HK-2 (cell line): ENCODE measurements around the gene POLD3.
"Not testable (repeated sequence)": the region's sequence is repeated elsewhere in the genome, so short reads cannot be mapped to it uniquely, and the experiment has no call there.

ENCODE experiments used
- DNase-seq: peaks from one replicate; pipeline ENCODE4 v3.0.0-alpha.2; 2018; ENCODE audit not compliant: unreplicated experiment

Gene POLD3

DNA sequence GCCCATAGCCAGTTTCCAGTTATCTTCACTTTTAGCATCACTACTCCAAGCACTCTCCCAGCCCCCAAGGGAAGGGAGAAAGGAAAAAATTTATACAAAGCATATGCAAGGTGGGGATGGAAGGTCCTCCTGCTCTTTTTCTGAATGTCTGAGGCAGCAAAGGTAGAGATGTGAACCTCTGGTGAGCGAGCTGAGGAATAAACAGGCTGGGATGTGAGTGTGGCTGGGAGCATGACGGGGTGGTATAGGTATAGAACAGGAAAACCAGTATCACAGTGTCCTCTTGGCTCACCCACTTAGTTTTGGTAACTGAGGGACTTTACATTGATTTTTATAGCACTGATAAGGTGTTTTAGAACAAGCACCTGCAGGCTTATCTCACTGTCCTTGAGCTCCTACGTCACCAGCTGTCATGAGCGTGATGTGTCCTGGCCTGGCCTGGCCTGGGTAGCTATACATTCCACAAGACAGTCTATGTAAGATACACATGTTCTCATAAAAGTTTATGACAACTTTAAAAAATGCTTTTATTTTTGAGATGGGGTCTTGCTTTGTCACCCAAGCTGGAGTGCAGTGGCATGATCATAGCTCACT is 10.3 kb upstream of the POLD3 start:
- no peak for DNase-seq

DNA sequence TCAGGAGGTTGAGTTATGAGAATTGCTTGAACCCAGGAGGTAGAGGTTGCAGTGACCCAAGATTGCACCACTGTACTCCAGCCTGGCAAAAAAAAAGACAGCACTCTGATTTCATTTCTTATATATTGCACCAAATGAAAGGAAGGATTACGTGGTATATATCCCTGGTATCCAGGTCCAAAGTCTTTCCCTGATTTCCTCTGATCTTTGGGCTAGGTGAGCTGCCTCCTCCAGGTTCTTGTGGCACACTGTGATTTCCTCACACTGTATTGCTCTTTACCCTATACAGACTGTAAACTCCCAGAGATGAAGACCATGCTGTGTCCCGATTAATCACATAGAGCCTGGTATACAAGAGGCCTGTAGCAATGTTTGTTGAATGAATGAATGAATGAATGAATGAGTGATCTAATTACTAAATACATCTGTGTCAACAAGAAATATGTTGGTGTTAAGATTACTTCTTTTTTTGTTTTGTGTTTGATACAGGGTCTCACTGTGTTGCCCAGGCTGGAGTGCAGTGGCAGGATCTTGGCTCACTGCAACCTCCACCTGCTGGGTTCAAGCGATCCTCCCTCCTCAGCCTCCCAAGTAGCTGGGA is 9.3 kb upstream of the POLD3 start:
- no peak for DNase-seq

DNA sequence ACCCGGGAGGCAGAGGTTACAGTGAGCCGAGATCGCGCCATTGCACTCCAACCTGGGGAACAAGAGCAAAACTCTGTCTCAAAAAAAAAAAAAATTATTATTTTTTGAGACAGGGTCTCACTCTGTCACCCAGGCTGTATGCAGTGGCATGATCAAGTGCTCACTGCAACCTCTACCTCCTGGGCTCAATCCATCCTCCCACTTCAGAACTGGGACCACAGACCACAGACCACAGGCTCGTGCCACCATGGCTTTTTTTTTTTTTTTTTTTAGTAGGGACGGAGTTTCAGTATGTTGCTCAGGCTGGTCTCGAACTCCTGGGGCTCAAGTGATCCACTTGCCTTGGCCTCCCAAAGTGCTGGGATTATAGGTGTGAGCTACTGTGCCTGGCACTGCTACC is 1.9 kb upstream of the POLD3 start:
- not testable (repeated sequence) for DNase-seq

DNA sequence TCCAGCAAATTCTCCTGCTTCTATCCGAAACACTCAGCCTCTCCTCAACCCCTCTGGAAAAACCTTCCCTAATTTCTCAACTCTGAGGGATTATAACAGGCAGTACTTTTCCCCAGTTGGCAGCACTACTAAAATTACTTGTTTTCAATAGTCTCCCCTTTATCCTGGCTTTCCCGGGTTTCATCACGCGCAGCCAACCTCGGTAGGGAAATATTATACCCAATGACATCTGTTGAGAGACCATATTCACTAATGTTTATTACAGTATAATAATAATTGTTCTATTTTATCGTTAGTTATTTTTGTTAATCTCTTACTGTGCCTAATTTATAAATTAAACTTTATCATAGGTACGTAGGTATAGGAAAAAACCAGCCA is 330 bp upstream of the POLD3 start:
- peak; percentile 1 for DNase-seq

DNA sequence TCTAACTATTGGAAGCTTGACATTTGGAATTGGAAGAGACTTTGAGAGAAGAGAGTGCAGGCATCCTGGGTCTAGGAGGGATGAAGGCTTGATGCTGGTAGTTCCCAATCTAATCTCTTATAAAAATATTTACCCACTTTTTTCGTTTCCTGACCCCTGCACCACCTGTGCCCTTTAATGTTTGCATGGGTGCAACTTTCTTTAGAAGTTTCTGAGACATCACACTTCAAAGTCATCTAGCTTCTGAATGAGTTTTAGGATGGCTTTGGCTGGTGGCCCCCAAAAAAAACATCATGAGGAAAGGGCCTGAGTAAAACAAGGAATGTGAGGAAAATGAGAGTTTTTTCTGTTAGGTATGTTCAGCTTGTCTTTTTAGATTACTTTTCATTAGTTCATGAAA is 1.1 kb downstream of the POLD3 start:
- DNase-seq: no peak

DNA sequence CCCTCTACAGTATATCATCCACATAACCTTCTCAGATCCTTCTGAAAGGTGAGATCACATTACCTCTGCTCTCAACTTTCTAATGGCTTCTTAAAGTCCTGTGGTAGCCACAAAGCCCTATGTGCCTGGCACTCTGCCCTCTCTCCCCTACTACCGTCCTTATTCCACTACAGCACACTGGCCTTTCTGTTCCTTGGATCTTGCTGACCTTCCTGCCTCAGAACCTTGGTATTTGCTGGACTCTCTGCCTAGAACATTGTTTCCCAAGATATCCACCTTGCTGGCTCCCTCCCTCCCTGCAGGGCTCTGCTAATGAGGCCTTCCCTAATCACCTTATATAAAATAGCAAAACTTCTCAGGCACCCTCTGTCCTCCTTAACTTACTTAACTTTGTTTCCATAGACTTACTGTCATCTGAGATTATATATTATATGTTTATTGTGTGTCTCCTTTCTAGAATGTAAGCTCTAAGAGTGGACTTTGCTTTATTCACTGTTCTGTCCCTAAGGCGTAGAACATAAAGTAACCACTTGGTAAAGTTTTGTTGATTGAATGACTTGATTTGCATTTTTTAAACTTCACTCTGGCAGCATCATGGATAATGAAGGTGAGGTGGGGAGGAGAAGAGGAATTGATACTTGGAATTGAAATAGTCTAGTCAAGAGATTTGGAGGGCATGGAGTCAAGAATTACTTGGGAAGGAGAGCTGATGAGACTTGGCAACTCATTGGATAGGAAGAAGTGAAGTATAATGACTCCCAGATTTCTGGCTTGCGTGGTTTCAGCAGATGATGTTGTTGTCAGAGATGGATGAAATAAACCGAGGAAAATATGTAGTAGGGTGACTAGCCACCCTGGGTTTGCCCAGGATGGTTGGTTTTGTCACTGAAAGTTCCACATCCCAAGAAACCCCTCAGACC is 10.5 kb downstream of the POLD3 start:
- no peak for DNase-seq

DNA sequence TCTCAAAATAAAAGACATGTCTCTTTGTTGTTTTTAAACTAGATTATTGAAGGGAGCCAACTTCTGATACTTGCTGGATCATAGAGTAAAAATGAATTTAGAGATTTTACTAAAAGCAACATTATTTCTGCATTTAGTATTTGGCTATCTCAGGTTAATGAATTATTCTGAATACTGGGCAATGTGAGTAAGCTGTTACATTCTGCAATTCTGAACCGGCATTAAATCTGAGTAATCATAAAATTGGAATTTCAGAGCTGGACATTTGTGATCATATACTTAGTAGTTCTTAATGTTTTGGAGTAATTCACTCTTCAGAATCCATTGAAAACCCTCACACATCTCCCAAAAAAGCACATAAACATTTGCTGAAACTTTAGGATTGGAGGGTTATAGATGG is 11.5 kb downstream of the POLD3 start:
- no peak for DNase-seq

DNA sequence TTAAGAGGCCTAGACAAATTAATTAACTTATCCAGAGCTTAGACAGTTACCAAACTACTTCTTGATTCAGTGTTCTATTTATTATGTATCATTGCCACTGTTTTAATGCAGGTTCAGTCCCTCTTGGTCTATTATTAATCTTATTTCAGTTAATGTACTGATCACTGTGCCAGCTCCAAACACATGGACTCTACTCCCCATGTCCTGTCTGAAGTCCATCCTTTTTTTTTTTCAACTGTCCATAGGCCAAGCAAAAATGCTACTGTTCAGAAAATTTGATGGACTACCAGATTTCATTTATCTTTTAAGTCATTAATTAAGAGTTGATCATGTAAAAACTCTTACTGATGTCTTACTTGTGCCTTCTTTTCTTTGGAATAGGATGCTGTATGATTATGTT is 11.9 kb downstream of the POLD3 start:
- DNase-seq: no peak

DNA sequence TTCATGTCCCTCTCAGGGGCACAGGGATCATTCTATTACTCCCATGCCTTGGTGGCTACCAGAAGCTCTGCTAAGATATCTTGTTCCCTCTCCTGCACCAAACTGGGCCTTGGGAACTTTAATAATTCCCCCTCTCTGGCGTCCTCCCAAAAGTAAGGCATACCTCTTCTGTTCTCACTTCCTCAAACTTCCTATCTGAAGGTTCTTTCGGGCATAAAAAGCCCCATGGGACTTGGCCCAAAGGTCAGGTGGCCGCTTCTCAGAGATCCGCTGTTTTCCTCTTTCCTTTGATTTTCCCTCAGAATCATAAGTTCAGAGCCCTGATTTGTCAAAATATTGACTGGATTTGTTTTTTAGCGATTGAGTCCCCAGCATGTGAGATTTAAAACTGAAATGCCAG is 13.0 kb downstream of the POLD3 start:
- DNase-seq: no peak

DNA sequence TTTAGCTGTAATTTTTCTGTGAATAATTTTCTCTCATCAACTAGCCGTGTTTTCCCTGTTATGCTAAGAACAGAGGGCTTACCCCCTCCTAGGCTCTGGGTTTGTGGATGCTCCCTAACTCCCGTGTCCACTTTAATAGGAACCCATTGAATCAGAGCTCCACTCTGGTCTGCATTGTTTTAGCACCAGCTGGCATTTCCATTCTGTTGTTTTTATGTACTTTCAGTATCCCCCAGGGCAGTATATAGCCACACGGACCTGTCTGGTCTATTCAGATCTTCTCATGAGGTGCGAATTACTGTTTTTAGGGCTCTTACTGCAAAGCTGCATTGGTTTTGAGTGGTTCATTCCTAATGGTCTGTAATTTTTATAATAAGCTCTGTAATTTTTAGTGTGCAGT is 16.0 kb downstream of the POLD3 start:
- DNase-seq: no peak

DNA sequence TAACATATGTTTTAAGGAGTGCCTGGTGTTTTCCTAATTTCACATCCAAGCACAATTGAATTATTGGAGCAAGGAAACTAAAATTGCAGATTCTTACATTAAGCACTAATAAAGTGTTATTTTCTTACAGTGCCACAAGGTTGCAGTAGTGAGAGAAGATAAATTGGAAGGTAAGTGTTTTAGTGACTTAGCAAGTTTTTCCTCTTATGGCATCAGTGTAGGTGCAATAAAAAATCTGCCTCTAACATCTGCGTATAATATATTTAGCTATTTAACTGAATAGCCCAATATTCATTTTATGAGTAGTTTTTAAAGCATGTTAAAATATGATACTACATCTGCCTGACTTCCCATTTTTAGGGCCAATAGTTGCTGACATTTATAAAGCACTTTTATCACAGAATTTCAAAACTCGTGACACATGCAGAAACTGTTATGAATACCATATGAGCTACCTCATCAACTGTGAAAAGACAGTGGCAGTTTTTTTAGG is 19.0 kb downstream of the POLD3 start:
- DNase-seq: no peak

DNA sequence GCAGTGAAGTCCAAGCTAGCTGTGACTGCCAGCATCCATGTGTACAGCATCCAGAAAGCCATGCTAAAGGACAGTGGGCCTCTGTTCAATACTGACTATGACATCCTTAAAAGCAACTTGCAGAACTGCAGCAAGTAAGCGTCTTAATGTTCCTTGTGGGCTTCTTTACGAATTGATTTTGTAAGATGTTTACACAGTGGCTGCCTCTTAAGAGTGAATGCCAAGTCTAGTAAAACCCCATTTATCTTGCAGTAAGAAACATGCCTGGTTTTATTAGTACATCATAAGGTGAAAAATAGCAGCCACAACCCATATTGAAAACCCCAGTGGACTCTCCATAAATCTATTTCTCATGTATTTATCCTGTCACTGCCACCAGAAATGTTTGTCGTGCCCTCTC is 20.5 kb downstream of the POLD3 start:
- no peak for DNase-seq

DNA sequence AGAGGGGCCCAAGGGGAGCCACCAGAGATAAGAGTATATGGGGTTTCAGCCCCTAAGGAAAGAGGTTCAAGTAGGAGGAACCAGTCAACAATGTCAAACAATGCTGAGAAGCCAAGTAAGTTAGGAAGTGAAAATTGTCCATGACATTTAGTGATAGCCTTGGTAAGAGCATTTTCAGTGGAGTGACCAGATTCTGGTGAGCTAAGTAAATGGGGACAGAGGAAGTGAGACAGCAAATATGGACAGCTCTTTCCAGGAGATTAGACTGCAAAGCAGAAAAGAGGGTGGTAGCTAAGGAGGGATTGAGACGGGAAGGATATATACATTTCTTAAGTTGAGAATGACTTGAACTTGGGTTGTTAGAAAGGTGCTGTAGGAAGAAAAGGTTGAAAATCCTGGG is 22.9 kb downstream of the POLD3 start:
- no peak for DNase-seq

DNA sequence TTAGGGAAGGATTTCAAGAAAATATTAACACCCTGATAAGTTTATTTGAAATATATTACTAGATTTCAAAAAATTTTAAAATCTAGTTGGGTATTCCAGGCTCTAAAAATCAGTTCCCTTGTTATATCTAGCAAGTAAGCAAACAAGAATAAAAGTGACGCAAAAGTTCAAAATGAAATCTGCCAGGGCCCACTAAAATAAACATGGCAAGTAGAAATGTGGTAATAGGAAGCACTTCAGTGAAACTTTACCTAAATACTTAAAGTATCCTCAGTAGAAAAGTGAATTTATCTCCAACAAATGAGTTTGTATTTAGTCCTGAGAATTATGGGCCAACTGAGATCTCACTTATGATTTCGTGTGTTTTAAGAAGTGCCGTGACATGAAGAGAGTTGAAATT is 23.6 kb downstream of the POLD3 start:
- DNase-seq: no peak

DNA sequence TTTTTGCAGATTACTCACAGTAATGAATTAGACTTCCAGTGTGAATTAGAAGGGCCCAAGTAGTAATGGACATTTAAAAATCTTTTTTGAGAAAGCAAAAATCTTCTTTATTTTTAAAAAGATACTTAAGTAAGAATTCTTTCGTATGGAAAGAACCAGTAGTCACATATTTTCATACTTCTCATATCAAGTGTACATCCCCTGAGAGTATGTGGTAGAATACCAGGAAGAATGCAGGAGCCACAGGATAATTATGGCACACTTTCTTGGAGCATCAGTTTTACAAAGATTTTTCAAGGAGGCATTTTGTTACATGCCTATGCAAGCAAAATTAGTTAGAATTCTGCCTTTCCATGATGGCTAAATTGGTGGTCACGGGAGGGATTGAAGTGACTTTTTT is 28.1 kb downstream of the POLD3 start:
- DNase-seq: no peak

DNA sequence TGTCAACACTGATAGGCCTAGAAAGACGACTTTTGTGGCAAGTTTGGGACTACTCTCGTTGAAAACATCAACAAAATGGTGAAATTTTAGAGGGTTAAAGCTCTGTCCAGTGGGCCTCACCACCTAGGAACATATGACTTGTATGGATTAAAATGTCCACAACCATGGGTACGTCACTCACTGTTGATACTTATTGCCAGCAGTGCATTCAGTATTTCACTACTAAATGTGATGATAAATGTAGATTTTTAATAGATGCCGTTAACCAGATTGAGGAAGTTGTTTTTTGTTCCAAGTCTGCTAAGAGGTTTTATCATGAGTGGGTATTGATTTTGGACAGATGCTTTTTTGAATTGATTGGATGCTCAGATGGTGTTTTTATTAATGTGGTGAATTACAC is 33.7 kb downstream of the POLD3 start:
- DNase-seq: no peak

DNA sequence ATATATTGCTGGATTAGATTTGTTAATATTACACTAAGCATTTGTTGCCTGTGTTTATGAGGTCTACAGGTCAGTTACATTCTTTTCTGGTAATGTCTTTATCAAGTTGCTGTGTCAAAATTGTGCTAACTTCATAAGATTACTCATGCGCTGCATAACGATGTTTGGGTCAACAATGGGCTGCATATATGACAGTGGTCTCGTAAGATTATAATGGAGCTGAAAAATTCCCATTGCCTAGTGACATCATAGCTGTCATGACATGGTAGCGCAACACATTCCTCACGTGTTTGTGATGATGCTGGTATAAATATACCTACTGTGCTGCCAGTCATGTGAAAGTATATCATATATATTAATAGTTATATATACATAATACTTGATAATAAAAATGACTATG is 34.2 kb downstream of the POLD3 start:
- no peak for DNase-seq

DNA sequence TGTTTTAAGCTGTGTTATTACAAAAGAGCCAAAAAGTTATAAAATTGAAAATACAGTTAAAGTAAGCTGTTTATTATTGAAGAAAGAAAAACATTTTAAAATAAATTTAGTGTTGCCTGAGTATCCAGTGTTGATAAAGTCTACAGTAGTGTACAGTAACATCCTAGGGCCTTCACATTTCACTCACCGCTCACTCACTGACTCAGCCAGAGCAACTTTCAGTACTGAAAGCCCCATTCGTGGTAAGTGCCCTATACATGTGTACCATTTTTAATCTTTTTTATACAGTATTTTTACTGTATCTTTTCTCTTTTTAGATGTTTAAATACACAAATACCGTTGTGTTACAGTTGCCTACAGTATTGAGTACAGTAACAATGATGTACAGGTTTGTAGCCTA is 35.0 kb downstream of the POLD3 start:
- DNase-seq: no peak

DNA sequence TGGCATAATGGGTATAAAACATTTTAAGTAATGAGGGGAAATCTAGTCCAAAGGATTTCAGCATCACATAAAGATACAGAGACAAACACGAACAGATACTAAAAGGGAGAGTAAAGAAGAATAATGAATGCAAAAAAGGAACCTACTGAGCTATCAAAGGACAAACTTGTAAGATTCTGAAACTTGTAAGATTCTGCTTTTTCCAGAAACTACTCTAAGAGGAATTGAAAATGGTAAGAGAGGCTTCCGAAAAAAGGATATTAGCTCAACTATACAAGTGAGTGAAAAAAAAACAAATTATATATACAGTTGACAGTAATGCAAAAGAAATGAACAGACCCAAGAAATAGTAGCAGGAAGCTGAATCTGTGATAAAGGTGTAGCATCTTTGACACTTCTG is 37.7 kb downstream of the POLD3 start:
- no peak for DNase-seq

DNA sequence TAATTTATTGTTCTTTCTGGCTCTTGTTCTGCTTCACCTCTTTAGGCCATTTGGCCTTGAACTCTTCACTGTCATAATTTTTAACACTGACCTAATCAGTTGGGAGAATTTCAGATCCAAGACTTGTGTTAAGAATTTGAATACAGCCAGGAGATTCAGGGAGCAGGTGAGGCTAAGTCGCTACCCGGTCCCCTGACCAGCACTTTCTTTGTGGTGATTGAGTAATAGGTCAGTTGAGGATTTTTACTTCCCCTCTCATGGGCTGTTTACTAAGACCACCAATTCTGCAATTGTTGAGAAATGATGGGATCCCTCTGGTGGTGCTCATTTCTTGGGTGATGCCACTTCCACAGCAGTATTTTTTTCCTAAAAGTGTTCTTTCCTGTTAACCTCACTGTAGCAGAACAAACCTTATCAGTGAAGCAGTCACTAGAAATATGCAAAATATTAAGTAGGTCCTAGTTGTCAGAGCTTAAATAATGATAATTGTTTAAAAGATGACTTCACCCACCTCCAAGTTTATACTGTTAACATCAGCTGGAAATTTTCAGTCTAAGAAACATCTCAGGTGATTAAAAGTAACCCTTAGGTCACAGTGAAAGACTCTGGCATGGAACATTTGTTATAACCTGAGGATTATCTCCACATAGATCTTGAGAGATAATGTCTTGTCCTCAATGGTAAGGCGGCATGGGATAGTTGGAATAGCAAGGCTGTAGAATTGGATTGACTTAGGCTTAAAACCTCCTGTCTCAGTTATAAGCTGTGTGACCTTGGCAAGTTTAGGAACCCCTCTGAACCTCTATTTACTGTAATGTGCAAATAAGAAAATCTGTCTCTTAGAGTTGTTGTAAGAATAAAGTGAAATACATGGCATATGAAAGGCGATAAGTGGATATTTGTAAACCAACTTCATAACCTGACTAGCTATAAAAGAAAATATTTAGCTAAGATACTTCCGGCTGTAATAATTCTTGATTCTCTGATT is 41.3 kb downstream of the POLD3 start:
- DNase-seq: no peak

DNA sequence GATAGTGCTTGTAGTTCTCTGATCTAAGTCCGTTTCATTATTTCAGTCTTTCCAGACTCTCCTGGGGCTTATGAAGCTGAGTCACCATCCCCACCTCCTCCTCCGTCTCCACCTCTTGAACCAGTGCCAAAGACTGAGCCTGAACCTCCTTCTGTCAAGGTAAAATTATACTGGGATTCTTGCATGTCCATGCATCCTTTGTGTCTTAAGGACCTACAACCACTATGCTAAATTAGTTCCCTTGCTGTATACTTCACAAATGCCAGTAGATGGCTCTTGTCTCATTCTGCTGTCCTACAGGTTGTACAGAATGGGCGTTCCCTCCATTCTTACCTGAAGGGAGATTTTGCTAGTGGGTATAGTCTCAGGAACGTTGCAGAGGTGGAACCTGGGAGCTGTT is 42.2 kb downstream of the POLD3 start:
- DNase-seq: peak; percentile 26

DNA sequence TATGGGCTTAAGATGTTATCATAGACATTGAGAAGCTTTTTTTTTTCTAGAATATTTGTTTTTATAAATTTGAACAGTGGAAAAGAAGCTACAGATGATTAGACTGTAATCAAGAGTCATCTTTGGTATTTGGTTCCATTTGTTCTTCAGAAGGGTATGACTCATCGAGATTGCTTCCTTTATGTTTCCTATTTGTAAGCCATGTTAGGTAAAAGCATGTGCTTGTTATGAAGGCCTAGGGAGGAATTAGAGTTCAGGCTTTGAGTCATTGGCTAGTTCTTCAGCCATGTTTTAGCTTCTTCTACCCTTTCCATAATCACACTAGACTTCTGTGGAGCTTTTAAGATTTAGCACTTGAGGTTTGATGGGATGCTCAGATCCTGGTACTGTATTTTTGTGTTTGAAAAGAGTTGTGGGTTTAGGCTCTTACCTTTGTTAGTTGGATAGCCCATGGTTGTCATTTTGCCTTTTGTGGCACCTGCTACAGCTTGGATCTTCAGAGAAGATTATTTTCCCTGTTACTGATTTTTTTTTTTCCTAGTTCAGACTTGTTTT is 44.3 kb downstream of the POLD3 start:
- no peak for DNase-seq
